K562 treated with DMSO at 1 percent for 4 hours (cell line): Measurements from ENCODE around the gene TM2D3. TPM values are rescaled to one million over a fixed set of nuclear protein-coding genes. Genes with fewer than 3 reads are reported as not detected.

Experiments
- total RNA-seq: library from RNA; unstranded; fragments of 300-600 nt; gene quantifications from 2 replicates; pipeline ENCODE4 v1.2.3, GENCODE V29; 2022; ENCODE audit not compliant: insufficient read depth

Gene TM2D3, protein sequence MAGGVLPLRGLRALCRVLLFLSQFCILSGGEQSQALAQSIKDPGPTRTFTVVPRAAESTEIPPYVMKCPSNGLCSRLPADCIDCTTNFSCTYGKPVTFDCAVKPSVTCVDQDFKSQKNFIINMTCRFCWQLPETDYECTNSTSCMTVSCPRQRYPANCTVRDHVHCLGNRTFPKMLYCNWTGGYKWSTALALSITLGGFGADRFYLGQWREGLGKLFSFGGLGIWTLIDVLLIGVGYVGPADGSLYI
- total RNA-seq, result 30.5 and 31.3 TPM in 2 replicates

GRCh38 chr15:101652098-101652785 is at the start of gene TM2D3:
TSS of gene TM2D3 (minus strand) at chr15:101652381. CDS start at chr15:101652361, 20 bp downstream.

Other genes starting within 250 kb of the TM2D3 start
- gene PCSK6, start 162.7 kb downstream of the TM2D3 start, total RNA-seq, result 16.0 and 20.6 TPM in 2 replicates
- 5.6 and 7.2 TPM in 2 replicates for gene TARS3, start 72.1 kb upstream of the TM2D3 start, total RNA-seq
- not detected in 2 replicates for gene OR4F6, start 151.1 kb upstream of the TM2D3 start, total RNA-seq
- gene OR4F15, start 159.8 kb upstream of the TM2D3 start, total RNA-seq, result not detected in 2 replicates